HG03196 (cell line): ENCODE measurements around the gene SMAD7.

Source experiments
- ATAC-seq: cut with Tn5 transposase; IDR thresholded peaks from one replicate; pipeline ENCODE4 v1.9.1; 2021; ENCODE audit not compliant: unreplicated experiment

Gene SMAD7

DNA sequence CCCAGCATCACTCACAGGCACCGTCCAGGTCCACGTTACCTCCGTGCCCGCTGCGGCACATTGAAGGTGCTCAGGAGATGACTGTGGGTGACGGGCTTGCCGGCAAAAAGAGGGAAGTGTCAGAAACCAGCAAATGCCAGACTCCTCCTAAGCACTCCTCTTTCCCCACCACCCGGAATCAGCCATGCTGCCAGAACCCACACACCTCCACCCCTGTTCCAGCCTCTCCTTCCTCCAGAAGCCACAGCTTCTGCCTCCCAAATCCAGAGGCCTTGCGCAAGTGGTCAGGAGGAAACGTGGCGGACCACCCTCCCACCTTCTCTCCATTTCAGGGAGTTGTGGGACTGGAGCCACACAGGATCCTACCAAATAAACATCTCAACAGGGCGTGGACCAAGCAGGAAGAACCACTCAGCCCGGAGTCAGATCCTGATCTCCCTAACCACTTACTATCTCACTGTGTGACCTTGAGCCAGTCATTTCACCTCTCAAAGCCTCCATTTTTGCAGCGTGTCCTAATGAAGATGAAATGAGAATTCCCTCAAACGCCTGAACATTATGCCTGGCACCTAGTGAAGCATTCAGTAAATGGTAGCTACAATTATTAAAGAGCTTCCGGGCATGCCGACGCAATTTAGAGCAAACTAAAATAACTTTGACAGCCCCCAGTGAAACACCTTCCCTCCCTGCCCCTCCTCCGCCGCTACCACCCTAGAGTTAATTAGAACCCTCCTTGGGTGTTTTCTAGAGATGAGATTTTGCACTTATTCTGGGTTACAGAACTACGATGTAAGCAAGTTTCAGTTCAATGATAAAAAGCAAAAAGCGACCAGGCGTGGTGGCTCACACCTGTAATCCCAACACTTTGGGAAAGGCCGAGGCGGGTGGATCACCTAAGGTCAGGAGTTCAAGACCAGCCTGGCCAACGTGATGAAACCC, 32.9 kb downstream of the SMAD7 start:
- no peak for ATAC-seq

DNA sequence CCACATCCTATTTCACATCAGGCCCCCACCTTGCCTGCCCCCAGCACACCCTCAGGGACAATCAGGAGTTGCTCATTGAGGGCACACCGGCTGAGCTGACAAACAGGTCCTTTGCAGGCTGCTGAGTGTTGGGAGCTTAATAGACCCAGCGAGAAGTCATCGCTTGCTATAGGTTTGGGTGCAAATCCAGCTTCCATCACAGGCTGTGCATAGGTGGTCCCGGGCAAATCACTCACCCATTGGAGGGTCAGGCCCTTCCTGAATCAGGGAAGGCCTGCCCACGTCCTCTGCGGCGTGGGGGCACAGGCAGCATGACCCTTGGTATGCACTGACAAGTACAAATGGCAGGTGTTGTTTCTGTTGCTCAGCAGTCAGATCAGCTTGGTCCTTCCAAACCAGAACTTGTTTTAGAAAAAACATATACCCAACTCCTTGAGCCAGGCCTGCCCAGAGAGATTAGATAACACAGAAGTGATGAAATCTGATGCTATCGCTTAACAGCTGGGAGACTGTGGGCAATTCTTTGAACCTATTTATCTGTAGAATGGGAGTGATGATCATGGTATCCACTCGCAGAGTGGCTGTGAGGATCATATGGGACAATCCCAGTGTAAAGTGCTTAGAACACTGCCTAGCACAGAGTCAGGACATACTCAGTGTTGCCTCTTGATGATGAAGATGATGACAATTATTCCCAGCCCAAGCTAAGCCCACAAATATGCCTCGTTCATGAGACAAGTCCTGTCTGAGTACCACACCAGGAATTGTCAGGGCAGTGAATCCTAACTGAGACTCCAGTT, 34.9 kb downstream of the SMAD7 start:
- ATAC-seq: no peak

DNA sequence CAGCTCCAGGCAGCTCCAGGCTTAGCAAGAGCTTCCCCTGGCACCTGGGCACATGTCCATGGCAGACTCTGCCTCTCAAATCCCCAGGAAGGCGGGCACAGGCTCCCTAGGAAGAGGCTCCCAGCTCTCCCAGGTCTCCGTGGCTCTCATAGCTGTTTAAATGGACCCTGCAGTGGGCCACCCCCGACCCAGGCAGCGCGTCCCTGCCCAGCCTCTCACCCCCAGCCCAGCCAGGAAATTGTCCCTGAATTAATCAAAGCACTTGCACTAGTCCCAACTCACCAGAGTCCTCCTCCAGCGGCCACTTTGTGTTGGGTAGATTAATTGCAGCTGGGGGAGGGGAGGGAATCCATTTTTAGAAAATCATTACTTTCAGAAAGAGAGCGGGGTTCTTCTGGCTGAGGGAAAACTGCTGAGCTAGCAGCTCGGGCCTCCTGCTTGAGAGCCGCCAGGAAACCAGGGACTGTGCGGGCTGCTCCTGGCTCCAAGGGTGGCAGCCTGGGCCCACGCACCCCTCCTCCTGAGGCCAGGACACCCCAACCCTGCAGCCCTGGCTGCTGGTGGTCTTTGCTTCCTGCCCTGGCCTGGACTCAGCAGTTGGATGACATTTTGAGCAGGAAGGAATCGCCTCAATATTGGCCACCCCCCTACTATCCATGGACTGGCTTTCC, 36.0 kb downstream of the SMAD7 start:
- no peak for ATAC-seq

DNA sequence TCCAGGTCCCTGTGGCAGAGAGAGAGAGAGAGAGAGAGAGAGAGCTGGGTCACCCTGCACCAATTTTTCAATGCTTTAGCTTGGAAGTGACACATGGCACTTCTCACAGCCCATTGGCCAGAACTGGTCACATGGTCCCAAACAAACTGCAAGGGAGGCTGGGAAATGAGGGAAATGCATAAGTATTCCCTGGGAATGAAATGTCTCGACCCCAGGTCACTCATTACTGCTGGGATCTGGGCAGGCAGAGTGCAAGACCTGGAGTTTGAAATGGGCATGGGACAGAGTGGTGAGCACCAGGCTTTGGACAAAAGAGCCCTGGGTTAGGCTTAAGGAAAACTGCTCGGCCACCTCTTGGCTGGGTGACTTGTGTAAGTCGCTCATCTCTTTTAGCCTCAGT, 37.0 kb downstream of the SMAD7 start:
- ATAC-seq: no peak

DNA sequence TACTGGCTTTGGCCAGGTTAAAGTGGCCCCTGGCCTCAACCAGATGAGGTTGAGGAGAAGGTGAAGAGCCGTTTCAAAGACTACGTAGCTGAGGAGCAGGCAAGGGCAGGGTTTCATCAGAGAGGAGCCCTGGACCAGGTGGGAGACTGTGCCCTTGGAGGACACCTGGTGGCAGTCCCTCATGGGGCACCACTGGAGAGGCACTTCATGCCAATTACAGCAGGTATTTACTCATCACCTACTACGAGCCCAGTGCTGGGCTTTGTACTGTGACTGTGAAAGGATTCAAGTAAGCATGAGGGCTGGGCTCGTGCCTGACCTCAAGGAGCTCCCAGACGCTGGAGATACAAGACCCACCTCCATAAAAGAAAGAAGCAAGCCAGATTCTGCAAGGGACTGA, 37.6 kb downstream of the SMAD7 start:
- no peak for ATAC-seq

DNA sequence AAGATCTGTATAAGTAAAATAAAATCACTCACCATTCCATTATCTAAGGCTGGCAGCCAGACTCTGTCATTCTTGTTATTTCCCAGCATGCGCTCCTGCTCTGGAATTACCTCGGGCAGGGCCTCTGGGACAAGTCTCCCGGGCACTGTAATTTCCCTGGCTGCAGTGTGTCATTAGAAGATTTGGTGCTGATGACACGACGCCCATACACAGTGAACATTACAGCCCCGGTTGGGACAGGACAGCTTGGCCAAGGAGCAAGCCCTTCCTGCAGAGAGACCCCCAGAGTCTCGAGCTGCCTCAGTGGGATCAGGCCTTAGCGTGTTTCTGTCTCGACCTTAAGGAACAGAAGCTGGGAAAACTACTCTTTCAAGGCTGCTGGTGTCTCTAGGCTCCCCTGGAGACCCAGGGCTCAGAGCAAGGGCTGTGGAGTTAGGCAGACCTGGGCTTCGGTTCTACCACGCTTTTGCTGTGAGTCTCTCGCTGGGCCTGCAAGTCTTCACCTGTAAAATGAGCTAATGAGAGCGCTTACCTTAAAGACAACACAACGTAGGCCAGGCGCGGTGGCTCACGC, 39.7 kb downstream of the SMAD7 start:
- no peak for ATAC-seq

DNA sequence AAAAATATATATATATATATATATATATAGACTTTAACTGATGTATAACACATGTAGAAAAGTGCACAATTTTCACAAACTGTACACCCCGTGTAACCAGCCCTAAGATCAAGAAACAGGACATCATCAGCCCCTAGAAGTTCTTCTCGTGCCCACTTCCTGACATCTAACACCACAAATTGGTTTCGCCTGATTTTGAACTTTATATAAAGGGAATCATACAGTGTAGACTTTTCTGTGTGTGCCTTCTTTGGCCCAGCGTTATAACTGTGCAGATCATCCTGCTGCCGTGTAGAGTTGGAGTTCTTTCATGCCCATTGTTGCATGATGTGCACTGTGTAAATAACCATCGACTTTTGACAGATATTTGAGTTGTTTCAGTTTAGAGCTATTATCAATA, 41.0 kb downstream of the SMAD7 start:
- no peak for ATAC-seq

DNA sequence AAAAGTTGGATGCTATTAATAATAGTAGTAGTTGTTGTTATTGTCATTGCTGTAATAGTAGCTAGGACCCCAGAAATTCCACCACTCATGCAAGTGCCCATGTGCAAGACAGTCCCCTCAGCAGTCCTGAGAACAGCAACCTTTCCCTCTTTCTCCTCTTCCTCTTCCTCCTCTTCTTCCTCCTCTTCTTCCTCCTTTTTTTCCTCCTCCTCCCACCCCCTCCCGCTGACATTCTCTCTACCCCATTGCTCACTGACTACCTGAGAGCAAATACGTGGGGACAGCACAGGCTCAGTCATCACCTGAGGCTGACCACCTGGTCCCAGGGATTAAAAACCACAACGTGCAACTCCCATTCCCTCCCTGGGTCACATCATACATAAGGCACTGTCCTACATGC, 41.8 kb downstream of the SMAD7 start:
- no peak for ATAC-seq

DNA sequence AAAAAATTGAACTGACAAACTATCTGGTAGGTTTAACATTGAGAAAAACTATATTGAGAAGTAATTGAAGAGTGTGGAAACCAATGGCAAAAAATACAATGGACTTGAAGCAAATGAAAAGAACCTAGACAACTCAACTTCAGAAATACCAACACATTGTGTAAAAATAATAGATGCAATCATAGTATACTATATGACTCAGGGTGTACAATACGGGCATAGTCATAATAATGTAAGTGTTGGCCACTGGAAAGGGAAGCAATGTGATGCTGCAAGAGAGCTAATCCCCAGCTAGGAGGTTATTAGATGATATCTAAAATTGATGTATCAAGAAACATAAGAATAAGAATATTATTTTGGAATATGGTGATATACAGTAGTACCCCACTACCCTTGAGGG, 45.3 kb downstream of the SMAD7 start:
- ATAC-seq: no peak

DNA sequence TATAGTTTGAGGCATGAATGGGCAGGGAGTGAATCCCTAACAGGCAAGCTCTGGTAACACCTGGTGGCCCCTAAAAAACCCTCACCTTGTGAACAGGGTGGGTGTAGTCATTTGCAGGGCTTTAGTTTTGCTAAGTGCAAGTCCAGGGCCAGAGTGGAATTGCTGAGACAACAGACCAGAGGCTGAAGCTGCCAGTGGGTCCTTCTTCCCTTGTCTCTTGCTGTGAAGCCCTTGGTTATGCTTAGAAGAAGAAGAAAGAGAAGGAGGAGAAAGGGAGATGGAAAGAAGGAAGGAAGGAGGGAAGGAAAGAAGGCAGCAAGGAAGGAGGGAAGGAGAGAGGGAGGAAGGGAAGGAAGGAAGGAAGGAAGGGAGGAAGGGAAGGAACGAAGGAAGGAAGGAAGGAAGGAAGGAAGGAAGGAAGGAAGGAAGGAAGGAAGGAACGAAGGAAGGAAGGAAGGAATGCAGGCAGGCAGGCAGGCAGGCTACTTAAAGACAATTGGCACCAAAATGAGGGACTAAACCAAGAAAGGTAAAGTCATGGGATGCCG, 45.8 kb downstream of the SMAD7 start:
- no peak for ATAC-seq

DNA sequence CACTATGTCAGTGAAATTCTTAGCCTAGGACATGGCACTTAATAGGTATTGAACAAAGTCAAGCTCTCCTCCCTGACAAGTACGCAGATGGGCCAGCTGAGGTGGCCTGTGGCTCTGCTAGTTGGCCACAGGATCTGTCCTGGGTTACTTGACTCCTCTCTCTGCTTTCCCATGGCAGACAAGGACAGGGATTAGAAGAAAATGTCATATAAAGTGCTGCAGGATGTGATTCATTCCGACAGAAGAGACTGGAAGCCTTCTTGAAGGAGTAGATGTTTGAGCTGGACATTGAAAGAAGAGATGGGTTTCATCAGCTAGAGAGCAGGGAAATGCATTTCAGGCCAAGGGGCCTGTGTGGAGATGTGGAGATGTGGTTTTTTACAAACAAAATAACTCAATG, 46.7 kb downstream of the SMAD7 start:
- no peak for ATAC-seq

DNA sequence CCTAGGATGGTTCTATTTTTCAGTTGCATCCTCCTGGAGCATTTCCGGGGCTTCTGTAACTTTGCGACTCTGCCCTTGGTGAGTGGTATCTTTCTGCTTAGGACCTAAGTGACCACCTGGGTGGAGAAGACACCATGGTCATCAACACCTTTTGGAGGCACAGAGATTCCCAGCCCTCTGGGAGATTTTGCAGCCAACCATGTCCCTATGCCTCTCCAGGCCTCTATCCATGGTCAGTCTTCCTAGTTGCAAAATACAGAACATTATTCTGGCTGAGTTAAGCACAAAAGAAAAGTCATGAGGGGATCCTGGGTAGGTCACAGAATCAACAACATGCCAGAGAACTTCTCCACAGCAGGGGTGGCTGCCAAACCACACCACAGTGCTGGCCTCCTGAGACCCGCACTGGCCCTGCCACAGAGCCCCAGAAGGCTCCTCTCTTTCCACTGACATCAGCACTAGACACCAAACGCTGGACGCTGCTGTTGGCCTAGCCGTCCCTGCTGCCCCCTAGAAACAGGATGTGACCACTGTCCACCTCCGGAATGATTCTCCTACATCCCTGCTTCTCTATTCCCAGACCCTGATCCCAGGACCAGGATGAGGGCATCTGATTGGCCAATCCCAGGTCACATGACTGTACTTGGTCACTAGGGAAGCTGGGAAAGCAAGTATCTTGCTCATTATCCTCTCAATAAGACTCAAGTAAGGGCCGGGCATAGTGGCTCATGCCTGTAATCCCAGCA, 47.7 kb downstream of the SMAD7 start:
- no peak for ATAC-seq

DNA sequence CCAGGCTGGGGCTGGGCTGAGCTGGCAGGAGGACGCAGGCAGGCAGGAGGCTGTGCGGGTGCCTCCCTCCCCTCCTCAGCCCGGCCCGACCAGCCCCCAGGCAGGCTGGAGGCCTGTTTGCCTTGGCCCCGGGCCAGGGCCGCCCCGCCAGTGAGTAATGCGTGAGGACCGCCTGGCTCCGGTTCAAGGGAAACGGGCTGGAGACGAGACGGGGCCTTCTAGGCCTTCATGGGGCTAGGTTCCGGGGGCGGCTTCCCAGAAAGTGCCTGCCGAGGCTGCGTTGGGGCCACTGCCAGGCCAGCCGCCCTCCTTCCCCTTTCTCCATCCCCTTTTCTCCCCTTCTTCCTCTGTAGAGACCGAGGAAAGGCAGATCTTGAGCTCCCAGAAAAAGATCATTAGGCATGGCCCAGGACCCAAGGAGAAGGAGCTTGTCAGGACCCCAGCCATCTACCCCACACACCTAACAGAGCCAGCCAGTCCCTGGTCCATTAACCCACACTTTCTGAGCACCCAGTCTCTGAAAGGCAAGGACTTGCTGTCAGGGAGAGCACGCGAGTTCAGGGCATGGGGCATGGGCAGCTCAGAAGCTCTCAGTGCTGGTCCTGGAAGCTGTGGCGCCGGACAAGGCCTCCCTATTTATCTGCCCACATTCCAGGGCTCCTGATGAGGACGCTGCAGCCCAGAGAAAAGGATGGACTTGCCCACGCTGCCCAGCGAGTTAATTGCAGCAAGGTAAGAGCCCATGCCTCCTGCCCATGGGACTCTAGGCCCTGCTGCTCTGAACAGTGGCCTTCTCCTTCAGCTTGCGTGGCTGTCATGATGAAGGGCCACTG, 48.5 kb downstream of the SMAD7 start:
- ATAC-seq: no peak

DNA sequence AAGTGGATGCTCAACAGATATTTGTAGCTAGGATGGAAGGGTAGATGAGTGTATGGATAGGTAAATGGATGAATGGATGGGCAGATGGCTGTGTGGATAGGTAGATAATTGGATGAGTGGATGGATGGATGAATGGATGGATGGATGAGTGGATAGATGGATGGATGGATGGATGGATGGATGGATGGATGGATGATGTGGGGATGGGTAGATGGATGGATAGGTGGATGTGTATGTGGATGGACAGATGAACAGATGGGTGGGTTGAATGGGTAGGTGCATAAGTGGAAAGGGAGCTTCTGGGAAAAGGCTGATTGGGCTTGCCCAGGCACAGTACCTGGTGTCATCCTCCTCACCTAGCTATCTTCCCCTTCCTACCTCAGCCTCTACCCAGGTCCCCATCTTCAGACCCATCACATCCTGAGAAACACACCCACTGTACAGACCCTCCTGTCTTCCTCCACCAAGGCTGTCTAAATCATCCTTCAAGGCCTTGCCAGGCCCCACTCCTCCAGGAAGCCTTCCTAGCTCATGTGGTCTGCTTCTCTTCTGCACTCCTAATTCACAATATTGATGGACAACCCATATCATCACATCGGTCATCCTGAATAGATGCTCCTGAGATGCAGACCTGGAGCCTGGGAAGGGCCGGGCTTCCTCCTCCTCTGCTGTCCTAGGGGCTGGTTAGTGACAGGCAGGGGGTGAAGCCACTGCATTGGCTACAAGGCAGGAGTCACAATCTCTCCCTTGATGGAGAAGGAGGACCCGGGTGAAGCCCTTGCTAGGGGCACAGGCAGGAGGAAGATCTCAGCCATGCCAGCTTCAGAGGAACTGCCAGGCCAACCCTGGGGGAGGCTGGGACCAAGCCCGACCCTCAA, 49.4 kb downstream of the SMAD7 start:
- no peak for ATAC-seq

DNA sequence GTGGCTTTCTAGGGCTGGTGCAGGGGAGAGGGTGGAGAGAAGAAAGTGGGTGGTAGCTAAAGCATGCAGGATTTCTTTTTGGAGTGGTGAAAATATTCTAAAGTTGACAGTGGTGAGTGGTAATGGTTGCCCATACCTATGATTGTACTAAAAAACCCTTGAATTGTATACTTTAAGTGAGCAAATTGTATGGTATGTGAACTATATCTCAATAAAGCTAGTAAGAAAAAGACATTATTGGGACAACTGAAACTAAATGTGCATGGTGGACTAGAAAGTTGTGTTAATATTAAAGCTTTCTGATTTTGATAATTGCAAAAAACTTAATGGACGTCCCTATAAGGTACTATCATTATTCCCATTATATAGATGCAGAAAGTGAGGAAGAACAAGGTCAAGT, 50.3 kb downstream of the SMAD7 start:
- no peak for ATAC-seq

DNA sequence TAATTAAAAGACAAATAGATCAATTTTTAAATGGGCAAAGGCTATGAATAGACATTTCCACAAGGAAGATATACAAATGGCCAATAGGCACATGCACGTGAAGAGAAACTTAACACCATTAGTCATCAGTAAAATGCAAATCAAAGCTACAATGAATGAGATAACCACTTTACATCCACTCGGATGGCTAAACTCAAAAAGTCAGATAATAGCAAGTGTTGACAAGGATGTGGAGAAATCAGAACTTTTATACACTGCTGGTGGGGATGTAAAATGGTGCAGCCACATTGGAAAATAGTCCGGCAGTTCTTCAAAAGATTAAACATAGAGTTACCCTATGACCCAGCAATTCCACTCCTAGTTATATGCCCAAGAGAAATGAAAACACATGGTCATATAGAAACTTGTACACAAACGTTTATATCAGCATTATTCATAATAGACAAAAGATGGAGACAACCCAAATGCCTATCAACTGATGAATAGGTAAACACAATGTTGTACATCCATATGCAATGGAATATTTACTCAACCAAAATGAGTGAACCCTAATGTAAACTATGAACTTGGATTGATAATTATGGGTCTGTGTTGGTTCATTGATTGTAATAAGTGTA, 51.1 kb downstream of the SMAD7 start:
- no peak for ATAC-seq

DNA sequence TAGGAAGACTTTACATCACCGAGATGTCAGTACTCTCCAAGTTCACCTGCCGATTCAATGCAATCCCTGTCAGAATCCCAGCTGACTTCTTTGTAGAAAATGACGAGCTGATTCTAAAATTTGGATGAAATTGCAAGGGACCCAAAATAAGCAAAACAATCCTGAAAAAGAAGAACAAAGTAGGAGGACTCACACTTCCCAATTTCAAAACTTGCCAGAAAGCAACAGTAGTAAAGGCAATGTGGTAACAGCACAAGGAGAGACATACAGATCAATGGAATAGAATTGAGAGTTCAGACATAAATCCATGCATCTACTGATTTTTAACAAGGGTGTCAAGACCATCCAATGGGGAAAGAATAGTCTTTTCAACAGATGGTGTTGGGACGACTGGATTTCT, 52.2 kb downstream of the SMAD7 start:
- no peak for ATAC-seq

DNA sequence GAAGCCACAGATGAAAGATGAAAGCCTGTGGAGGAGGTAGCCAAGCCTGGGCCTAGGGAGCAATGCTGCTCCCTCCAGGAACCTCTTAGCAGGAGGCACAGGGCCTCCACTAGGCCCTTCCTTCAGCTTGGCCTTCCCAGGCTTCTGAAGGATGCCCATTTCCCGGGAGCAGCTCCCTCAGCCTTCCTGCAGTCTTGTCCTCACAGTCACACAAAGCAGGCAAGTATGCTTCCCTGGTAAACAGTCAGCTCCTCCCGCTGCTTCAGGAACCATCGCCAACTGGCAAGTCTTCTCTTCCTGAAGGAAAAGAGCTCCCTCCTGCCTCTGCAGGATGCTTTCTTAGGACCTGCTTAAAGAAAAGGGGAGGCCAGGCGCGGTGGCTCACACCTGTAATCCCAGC, 53.2 kb downstream of the SMAD7 start:
- ATAC-seq: no peak
